ENCODE data around the gene PPIF.

PPIF gene

GRCh38 chr10:79394664-79395063 lies 47.4 kb downstream of the PPIF start:
- ChIA-PET POLR2A (interaction anchor here (1.0 kb wide), 1 partner anchor 52 kb away, joined by 3 read pairs; no protein-coding TSS in a partner anchor), CTCF (interaction anchor here (1.1 kb wide), 1 partner anchor 113 kb away, joined by 3 read pairs; no protein-coding TSS in a partner anchor)
- no peak for DNase-seq (ENCODE audit: extremely low spot score)
- no peak for TF ChIP-seq FOXM1 (IDR thresholded peaks at IDR 0.05; ENCODE audit: borderline replicate concordance)
- no peak for TF ChIP-seq LEF1 (IDR thresholded peaks at IDR 0.05; ENCODE audit: borderline replicate concordance)
- TF ChIP-seq, protein P1, sequence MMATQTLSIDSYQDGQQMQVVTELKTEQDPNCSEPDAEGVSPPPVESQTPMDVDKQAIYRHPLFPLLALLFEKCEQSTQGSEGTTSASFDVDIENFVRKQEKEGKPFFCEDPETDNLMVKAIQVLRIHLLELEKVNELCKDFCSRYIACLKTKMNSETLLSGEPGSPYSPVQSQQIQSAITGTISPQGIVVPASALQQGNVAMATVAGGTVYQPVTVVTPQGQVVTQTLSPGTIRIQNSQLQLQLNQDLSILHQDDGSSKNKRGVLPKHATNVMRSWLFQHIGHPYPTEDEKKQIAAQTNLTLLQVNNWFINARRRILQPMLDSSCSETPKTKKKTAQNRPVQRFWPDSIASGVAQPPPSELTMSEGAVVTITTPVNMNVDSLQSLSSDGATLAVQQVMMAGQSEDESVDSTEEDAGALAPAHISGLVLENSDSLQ (IDR thresholded peaks at IDR 0.05), result no peak
- no peak for TF ChIP-seq FOXA1 (IDR thresholded peaks at IDR 0.05)
- TF ChIP-seq ELF4 (IDR thresholded peaks at IDR 0.05), result no peak
- TF ChIP-seq ARNT (IDR thresholded peaks at IDR 0.05), result no peak
- no peak for TF ChIP-seq TARDBP (IDR thresholded peaks at IDR 0.05)
- no peak for TF ChIP-seq SUZ12 (IDR thresholded peaks at IDR 0.05)
- TF ChIP-seq HDGF (IDR thresholded peaks at IDR 0.05; ENCODE audit: borderline replicate concordance), result no peak

GRCh38 chr10:79396520-79396919 lies 49.3 kb downstream of the PPIF start:
- ChIA-PET POLR2A (no interaction called here), CTCF (interaction anchor here (2.0 kb wide), 1 partner anchor 71 kb away, joined by 8 read pairs; no protein-coding TSS in a partner anchor)
- no peak for DNase-seq (ENCODE audit: extremely low spot score)
- TF ChIP-seq FOXK2 (IDR thresholded peaks at IDR 0.05) (no peak), L3MBTL2 (conservative IDR thresholded peaks at IDR 0.05) (no peak), ARNT (IDR thresholded peaks at IDR 0.05) (no peak), FOXA1 (IDR thresholded peaks at IDR 0.05) (no peak), ZNF384 (IDR thresholded peaks at IDR 0.05) (no peak)

GRCh38 chr10:79397051-79397450 lies 49.8 kb downstream of the PPIF start:
- CTCF ChIA-PET, result interaction anchor here (2.0 kb wide), 1 partner anchor 71 kb away, joined by 8 read pairs; no protein-coding TSS in a partner anchor
- TF ChIP-seq CTBP1 (IDR thresholded peaks at IDR 0.05; ENCODE audit: borderline replicate concordance) (no peak), TARDBP (IDR thresholded peaks at IDR 0.05) (no peak), FOXK2 (IDR thresholded peaks at IDR 0.05) (no peak), ELF4 (IDR thresholded peaks at IDR 0.05) (no peak), HDGF (IDR thresholded peaks at IDR 0.05; ENCODE audit: borderline replicate concordance) (no peak), NFRKB (IDR thresholded peaks at IDR 0.05) (no peak)
- POLR2A ChIA-PET, result no interaction called here
- no peak for DNase-seq (ENCODE audit: extremely low spot score)

DNA sequence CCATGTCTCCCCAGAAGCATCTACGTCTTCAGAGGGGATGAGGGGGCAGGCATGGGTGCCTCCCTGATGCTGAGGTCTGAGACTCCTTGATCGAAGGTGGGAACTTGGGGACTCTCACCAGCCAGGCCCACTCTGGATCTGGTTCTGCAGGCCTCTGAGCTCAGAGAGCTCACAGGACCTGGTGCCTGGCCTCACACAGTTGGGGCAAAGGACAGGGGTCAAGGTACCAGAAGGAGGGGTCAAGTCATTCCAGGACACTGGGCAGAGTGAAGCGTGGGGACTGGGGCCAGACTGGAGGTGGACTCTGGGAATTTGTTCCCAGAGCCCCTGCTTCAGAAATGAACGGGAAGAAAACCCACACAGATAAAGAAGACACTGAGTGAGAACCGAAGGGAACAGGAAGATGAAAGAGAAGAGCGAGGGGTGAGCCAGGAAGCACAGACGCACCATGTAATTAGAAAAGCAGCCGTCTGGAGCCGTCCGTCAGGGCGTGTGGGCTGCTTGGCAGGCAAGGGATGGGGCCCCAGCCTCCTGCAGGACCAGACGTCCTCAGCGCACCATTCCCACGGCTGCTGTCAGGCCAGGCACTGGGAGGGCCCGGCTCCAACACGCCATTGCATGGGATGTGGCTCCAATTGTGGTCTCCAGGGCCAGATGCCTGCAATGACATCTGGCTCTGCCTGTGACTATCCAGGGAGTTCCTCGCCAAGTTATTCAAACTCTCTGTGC lies 50.5 kb downstream of the PPIF start:
- ChIA-PET CTCF (interaction anchor here (2.0 kb wide), 1 partner anchor 70 kb away, joined by 8 read pairs; no protein-coding TSS in a partner anchor), POLR2A (no interaction called here)
- DNase-seq (ENCODE audit: extremely low spot score), result no peak
- no peak for TF ChIP-seq L3MBTL2 (conservative IDR thresholded peaks at IDR 0.05)
- TF ChIP-seq FOXK2 (IDR thresholded peaks at IDR 0.05), result no peak
- TF ChIP-seq ELF4 (IDR thresholded peaks at IDR 0.05), result no peak
- no peak for TF ChIP-seq BHLHE40 (IDR thresholded peaks at IDR 0.05; ENCODE audit: borderline replicate concordance)
- TF ChIP-seq ARNT (IDR thresholded peaks at IDR 0.05), result no peak

DNA sequence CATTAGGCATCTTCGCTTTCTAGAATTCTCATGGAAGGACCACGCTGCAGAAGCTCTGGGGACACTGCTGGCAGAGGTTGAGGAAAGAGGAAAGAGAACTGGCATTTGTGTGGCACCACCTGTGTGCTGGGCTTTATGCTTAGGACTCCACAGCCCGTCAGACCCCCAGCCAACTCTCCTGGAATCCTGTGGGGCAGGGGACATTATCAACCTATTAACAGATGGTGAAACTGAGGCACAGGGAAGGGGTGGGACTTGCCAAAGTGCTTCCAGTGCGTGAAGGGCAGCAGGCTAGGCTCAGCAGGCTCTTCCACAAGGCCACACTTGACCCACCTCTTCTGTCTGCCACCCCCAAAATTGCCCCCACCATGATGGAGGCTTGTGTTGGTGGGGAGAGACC lies 51.4 kb downstream of the PPIF start:
- ChIA-PET POLR2A (no interaction called here), CTCF (interaction anchor here (1.3 kb wide), 1 partner anchor 89 kb away, joined by 5 read pairs; no protein-coding TSS in a partner anchor)
- DNase-seq (ENCODE audit: extremely low spot score), result no peak
- no peak for TF ChIP-seq ARNT (IDR thresholded peaks at IDR 0.05)
- TF ChIP-seq TARDBP (IDR thresholded peaks at IDR 0.05), result no peak
- no peak for TF ChIP-seq CTBP1 (IDR thresholded peaks at IDR 0.05; ENCODE audit: borderline replicate concordance)
- no peak for TF ChIP-seq HDGF (IDR thresholded peaks at IDR 0.05; ENCODE audit: borderline replicate concordance)
- no peak for TF ChIP-seq L3MBTL2 (conservative IDR thresholded peaks at IDR 0.05)
- TF ChIP-seq SP1 (IDR thresholded peaks at IDR 0.05), result no peak
- TF ChIP-seq FOXK2 (IDR thresholded peaks at IDR 0.05), result no peak
- TF ChIP-seq, protein P1 (IDR thresholded peaks at IDR 0.05), result no peak
- no peak for TF ChIP-seq LEF1 (IDR thresholded peaks at IDR 0.05; ENCODE audit: borderline replicate concordance)
- TF ChIP-seq SUZ12 (IDR thresholded peaks at IDR 0.05), result no peak
- TF ChIP-seq ZNF384 (IDR thresholded peaks at IDR 0.05), result no peak
- no peak for TF ChIP-seq FOXM1 (IDR thresholded peaks at IDR 0.05; ENCODE audit: borderline replicate concordance)
- no peak for TF ChIP-seq ELF4 (IDR thresholded peaks at IDR 0.05)
- no peak for TF ChIP-seq NFRKB (IDR thresholded peaks at IDR 0.05)
- TF ChIP-seq BHLHE40 (IDR thresholded peaks at IDR 0.05; ENCODE audit: borderline replicate concordance), result no peak
- no peak for TF ChIP-seq FOXA1 (IDR thresholded peaks at IDR 0.05)

GRCh38 chr10:79399223-79399831 lies 52.1 kb downstream of the PPIF start:
- CTCF ChIA-PET, result interaction anchor here (0.6 to 1.3 kb wide), 5 partner anchors 9 to 89 kb away, joined by 3 to 5 read pairs (median 3); no protein-coding TSS in a partner anchor
- no peak for TF ChIP-seq CTBP1 (IDR thresholded peaks at IDR 0.05; ENCODE audit: borderline replicate concordance)
- TF ChIP-seq LEF1 (IDR thresholded peaks at IDR 0.05; ENCODE audit: borderline replicate concordance), result no peak
- no peak for TF ChIP-seq SUZ12 (IDR thresholded peaks at IDR 0.05)
- TF ChIP-seq L3MBTL2 (conservative IDR thresholded peaks at IDR 0.05), result no peak
- TF ChIP-seq FOXK2 (IDR thresholded peaks at IDR 0.05), result no peak
- no peak for TF ChIP-seq SP1 (IDR thresholded peaks at IDR 0.05)
- no peak for TF ChIP-seq BHLHE40 (IDR thresholded peaks at IDR 0.05; ENCODE audit: borderline replicate concordance)
- TF ChIP-seq FOXA1 (IDR thresholded peaks at IDR 0.05), result no peak
- no peak for TF ChIP-seq TARDBP (IDR thresholded peaks at IDR 0.05)
- no peak for TF ChIP-seq ARNT (IDR thresholded peaks at IDR 0.05)
- TF ChIP-seq ZNF384 (IDR thresholded peaks at IDR 0.05), result no peak
- TF ChIP-seq NFRKB (IDR thresholded peaks at IDR 0.05), result no peak
- TF ChIP-seq HDGF (IDR thresholded peaks at IDR 0.05; ENCODE audit: borderline replicate concordance), result no peak
- peak; percentile 58 for DNase-seq (ENCODE audit: extremely low spot score)
- POLR2A ChIA-PET, result no interaction called here
